MCF 10A (cell line): Measurements from ENCODE around the gene DDX3X. TPM values are rescaled to one million over a fixed set of nuclear protein-coding genes. Genes with fewer than 3 reads are reported as not detected.
A peak's percentile ranks its signal among the peaks of the same experiment; 100 is the strongest.

Experiments used
- BruUV-seq: library from RNA; stranded (reverse); fragments of 400-500 nt; replicated peaks from 2 replicates; lab custom pipeline; 2021; lab: Mats Ljungman, UMichigan
- CTCF ChIA-PET: fragments of 300-600 bp; sonication (Branson Sonifier 250); formaldehyde crosslinking; extraction: SDS; loops from one replicate; lab custom pipeline; 2021; ENCODE audit warnings: antibody characterized with exemption, inconsistent platforms; lab: Yijun Ruan, JAX
- POLR2A ChIA-PET: fragments of 300-600, 350-650 bp; sonication (Branson Sonifier 250); formaldehyde crosslinking; extraction: SDS; loops from one replicate; lab custom pipeline; 2020; ENCODE audit warnings: antibody characterized with exemption, inconsistent platforms; lab: Yijun Ruan, JAX
- DNase-seq: peaks from one replicate; pipeline ENCODE4 v3.0.0-alpha.2; 2018; ENCODE audit not compliant: unreplicated experiment
- H3K27ac Mint-ChIP-seq: one replicate; pipeline ENCODE4 v1.8.0; 2022; ENCODE audit warnings: mild to moderate bottlenecking, low read depth, mixed read lengths; ENCODE audit not compliant: unreplicated experiment
- H3K27me3 Mint-ChIP-seq: one replicate; pipeline ENCODE4 v1.8.0; 2022; ENCODE audit warnings: mixed read lengths; ENCODE audit not compliant: insufficient read depth, unreplicated experiment
- H3K36me3 Mint-ChIP-seq: one replicate; pipeline ENCODE4 v1.8.0; 2022; ENCODE audit warnings: mild to moderate bottlenecking, moderate library complexity, mixed read lengths; ENCODE audit not compliant: insufficient read depth, unreplicated experiment
- H3K4me1 Mint-ChIP-seq: one replicate; pipeline ENCODE4 v1.8.0; 2022; ENCODE audit warnings: mixed read lengths; ENCODE audit not compliant: insufficient read depth, unreplicated experiment
- H3K4me3 Mint-ChIP-seq: one replicate; pipeline ENCODE4 v1.8.0; 2022; ENCODE audit warnings: mild to moderate bottlenecking, moderate library complexity, mixed read lengths; ENCODE audit not compliant: unreplicated experiment
- H3K9me3 Mint-ChIP-seq: one replicate; pipeline ENCODE4 v1.8.0; 2022; ENCODE audit warnings: mixed read lengths; ENCODE audit not compliant: unreplicated experiment
- intact Hi-C: fragments of 100-400 bp; cut with micrococcal nuclease; formaldehyde crosslinking; loops from 2 replicates; pipeline ENCODE4 v1.14.1; 2022
- total RNA-seq: library from RNA; stranded (reverse); gene quantifications from 2 replicates; pipeline ENCODE4 v1.2.3, GENCODE V29; 2022
- TF ChIP-seq, protein P1 (sequence below): fragments of 200-600 bp; IDR thresholded peaks from one replicate; pipeline ENCODE4 v1.8.0; 2022; ENCODE audit warnings: antibody characterized with exemption, mild to moderate bottlenecking; ENCODE audit not compliant: unreplicated experiment

The DDX3X gene
- total RNA-seq, 1 experiment from 2014 or later = 290 TPM

DNA sequence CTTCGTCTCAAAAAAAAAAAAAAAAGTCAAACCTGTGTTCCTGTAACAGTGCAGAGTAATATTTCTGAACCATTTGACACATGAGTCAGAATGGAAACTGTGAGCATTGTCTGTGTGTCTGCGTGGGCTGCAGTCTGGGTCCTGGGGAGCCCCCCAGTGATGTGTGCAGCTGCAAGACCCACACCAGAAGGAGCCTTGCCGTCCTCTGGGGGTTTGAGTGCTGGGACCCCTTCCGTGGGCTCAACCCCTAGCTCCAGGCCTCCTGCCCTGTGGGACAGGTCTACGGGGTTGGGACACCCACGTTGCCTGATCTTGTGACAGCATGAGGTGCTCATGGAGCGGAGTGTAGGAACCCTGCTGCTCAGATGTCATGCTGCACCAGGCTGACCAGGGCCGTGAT lies 43.7 kb downstream of the DDX3X start:
- H3K27ac Mint-ChIP-seq = no peak overlapping the region
- no peaks in the 10 kb centered on the region for H3K9me3 Mint-ChIP-seq
- peak; percentile 21 for DNase-seq
- ChIA-PET POLR2A (no interaction called here), CTCF (interaction anchor here (0.7 kb wide), 1 partner anchor 360 kb away, joined by 3 read pairs; no protein-coding TSS in a partner anchor)
- H3K4me3 Mint-ChIP-seq = no peak overlapping the region
- no peaks in the 10 kb centered on the region for H3K36me3 Mint-ChIP-seq
- TF ChIP-seq, protein P1, sequence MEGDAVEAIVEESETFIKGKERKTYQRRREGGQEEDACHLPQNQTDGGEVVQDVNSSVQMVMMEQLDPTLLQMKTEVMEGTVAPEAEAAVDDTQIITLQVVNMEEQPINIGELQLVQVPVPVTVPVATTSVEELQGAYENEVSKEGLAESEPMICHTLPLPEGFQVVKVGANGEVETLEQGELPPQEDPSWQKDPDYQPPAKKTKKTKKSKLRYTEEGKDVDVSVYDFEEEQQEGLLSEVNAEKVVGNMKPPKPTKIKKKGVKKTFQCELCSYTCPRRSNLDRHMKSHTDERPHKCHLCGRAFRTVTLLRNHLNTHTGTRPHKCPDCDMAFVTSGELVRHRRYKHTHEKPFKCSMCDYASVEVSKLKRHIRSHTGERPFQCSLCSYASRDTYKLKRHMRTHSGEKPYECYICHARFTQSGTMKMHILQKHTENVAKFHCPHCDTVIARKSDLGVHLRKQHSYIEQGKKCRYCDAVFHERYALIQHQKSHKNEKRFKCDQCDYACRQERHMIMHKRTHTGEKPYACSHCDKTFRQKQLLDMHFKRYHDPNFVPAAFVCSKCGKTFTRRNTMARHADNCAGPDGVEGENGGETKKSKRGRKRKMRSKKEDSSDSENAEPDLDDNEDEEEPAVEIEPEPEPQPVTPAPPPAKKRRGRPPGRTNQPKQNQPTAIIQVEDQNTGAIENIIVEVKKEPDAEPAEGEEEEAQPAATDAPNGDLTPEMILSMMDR = no peak
- no TSS peak for BruUV-seq
- intact Hi-C loops = no loop called here
- H3K27me3 Mint-ChIP-seq = no peaks in the 10 kb centered on the region
- H3K4me1 Mint-ChIP-seq = peaks cover 5% of the 10 kb centered on the region

DNA sequence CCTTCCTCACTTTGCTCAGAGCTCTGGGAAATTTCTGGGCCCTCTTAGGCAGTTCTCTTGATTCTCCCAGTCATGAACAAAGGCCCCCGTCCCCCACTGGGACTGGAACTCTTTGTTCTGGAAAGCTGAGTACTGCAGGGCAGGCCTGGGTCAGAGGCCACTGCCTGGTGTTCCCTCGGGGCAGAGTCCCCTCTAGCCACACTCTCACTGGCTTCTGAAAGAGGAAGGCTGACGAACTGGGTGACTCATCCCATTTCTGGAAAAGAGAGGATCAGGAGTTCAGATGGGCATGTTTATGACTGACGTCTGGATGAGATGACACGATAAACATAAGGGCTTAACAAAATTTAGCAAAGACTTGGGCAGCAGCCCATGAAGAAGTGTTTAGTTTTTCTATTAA lies 47.7 kb downstream of the DDX3X start:
- intact Hi-C loops = loop anchor here (5.0 kb wide), 1 partner anchor 44 kb away; no protein-coding TSS in a partner anchor
- Mint-ChIP-seq H3K4me3 (no peak overlapping the region), H3K36me3 (no peaks in the 10 kb centered on the region), H3K27me3 (no peaks in the 10 kb centered on the region), H3K9me3 (no peaks in the 10 kb centered on the region), H3K4me1 (peaks cover 20% of the 10 kb centered on the region), H3K27ac (peak overlapping the region; percentile 78)
- TF ChIP-seq, protein P1 = no peak
- ChIA-PET CTCF (interaction anchor here (1.2 kb wide), 1 partner anchor 42 kb away, joined by 3 read pairs; no protein-coding TSS in a partner anchor), POLR2A (interaction anchor here (0.7 to 2.9 kb wide), 2 partner anchors 10 to 309 kb away, joined by 3 to 9 read pairs; no protein-coding TSS in a partner anchor)
- BruUV-seq = no TSS peak
- peak; percentile 99 for DNase-seq

DNA sequence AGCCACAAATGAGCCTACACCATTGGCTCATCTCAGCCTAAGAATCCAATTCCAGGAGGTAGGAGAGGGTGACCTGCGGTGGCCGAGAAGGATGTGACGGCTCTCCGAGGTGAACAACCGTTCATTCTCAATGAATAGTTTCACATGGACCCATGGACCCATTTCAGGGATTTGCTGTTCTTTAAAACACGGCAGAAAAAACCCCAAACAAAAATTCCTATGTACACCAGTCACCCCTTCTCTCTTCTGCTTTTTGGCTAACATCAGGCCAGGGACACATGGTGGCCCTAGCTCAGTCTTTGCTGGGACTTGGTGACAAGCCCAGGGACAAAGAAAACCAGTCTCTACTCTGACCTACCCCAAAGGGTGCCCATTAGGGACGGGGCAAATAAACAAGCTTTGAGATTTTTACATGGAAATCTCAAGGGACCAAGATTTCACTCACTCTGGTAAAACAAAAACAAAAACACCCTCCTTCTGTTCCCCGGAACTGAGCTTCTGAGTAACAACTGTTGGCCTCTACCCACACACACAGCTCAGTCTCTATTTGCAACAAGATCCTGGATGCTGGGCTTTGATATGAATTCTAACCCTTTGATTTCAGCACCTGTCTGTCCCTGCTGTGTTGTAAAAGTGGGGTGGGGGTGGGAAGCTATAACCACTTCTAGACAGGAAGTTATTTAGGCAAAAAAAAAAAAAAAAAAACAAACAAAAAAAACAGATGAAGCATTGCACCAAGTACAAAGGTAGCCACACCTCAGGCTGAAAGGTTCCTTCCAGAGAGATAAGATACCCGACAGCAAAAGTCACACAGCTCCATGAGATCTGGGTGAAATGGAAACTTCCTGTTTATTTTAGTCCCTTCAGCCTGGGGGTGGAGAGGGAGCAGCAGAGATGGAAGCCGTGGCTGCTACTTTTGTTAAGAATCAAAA lies 49.0 kb downstream of the DDX3X start:
- Mint-ChIP-seq H3K27ac (peak overlapping the region; percentile 87), H3K4me1 (peaks cover 20% of the 10 kb centered on the region), H3K4me3 (peak overlapping the region; percentile 6), H3K27me3 (no peaks in the 10 kb centered on the region), H3K36me3 (no peaks in the 10 kb centered on the region), H3K9me3 (no peaks in the 10 kb centered on the region)
- POLR2A ChIA-PET = interaction anchor here (0.6 to 3.0 kb wide), 6 partner anchors 8 to 958 kb away, joined by 3 to 28 read pairs (median 6); partner anchors contain the start of gene DDX3X
- TSS peak; percentile 58 for BruUV-seq
- DNase-seq = peak; percentile 69
- CTCF ChIA-PET = interaction anchor here (0.6 to 0.8 kb wide), 3 partner anchors 14 to 45 kb away, joined by 3 to 4 read pairs (median 4); no protein-coding TSS in a partner anchor
- intact Hi-C loops = loop anchor here (5.0 kb wide), 1 partner anchor 46 kb away; no protein-coding TSS in a partner anchor
- TF ChIP-seq, protein P1 = no peak
